Colonic mucosa (tissue), 4 donors: ENCODE results near the gene TTC28. TPM values are rescaled to one million over a fixed set of nuclear protein-coding genes. Genes with fewer than 3 reads are reported as not detected.

Source experiments
- DNase-seq: peaks from one replicate; pipeline ENCODE4 v3.0.0-alpha.2; 2020
- H3K27ac ChIP-seq: fragments of 200-600 bp; one replicate; pipeline ENCODE4 v1.8.0; 2021
- H3K27me3 ChIP-seq: fragments of 200-600 bp; one replicate; pipeline ENCODE4 v1.8.0; 2021
- H3K36me3 ChIP-seq: fragments of 200-600 bp; one replicate; pipeline ENCODE4 v1.8.0; 2021
- H3K4me1 ChIP-seq: fragments of 200-600 bp; one replicate; pipeline ENCODE4 v1.8.0; 2021; ENCODE audit warnings: mild to moderate bottlenecking
- H3K4me3 ChIP-seq: fragments of 200-600 bp; one replicate; pipeline ENCODE4 v1.8.0; 2021
- H3K9ac ChIP-seq, 2 donors: one replicate each; pipeline ENCODE4 v1.7.0; 2013; ENCODE audit warnings: control low read depth in 2 of 2, low read depth in 2 of 2, low read length in 2 of 2
- H3K9me3 ChIP-seq: fragments of 200-600 bp; one replicate; pipeline ENCODE4 v1.8.0; 2021
- intact Hi-C: fragments of 100-400 bp; cut with DNase I; formaldehyde crosslinking; loops from one replicate; pipeline ENCODE4 v1.14.1; 2022
- total RNA-seq, 2 donors: library from RNA; stranded (reverse); fragmentation: NEBNext Ultra II Directional in 1 of 2; extraction: Animal tissue kit (Norgen Biotek cat#: 25700) in 1 of 2; gene quantifications; one replicate each; pipeline ENCODE4 v1.2.1, GENCODE V29; 2021
- TF ChIP-seq, protein P1 (sequence below): fragments of 200-600 bp; IDR thresholded peaks from one replicate; pipeline ENCODE4 v1.8.0; 2022; ENCODE audit warnings: antibody characterized with exemption, mild to moderate bottlenecking
- donor health status: healthy.
- donor health status: DM: no; HTN: no; CAD: no.
- donor health status: DM: no; HTN: no; CAD: no.

The TTC28 gene
- total RNA-seq, 2 donors from 2014 or later: 6.6 to 9.2 TPM

DNA sequence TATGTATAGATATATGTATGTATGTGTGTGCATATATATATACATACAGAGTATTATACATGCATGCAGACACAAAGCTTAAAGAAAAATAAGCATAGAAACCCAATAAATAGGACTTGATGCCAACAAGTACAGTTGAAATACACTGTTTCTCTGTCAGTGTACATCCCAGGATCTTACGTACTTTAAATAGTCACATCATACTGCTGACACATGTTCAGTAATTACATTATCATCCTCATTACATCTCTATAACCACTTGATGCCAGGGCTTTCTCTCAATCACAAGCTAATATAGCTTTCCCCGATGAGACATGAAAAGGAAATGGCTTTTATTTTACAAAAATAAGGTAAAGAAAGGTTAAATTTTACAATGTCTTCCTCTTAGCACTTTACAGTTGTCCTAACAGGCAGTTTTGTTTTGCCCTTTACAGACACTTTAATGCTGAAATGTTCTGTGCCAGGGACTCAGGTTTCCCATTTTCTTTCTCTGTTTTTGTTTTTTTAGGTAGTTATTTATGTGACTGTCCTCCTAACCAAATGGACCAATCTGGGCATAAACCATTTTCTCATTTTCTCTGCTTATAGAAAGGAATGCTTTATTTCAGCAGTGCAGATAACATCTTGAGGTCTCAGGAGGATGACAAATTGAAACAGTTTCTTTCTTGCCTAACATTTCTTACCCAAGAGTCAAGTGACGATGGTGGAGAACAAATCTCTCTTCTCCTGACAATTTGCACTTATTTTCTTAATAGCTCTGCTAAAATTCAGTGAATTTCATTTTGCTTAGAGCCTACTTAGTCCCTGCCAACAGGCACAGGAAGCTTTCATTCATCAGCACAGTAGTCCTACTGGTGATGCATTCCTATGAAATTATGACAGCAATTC lies 350.2 kb downstream of the TTC28 start:
- intact Hi-C loops: no loop called here
- no peak overlapping the region for H3K27ac ChIP-seq
- no peaks in the 10 kb centered on the region for H3K27me3 ChIP-seq
- no peaks in the 10 kb centered on the region for H3K4me1 ChIP-seq
- no peaks in the 10 kb centered on the region for H3K36me3 ChIP-seq
- no peak overlapping the region for H3K4me3 ChIP-seq
- TF ChIP-seq, protein P1, sequence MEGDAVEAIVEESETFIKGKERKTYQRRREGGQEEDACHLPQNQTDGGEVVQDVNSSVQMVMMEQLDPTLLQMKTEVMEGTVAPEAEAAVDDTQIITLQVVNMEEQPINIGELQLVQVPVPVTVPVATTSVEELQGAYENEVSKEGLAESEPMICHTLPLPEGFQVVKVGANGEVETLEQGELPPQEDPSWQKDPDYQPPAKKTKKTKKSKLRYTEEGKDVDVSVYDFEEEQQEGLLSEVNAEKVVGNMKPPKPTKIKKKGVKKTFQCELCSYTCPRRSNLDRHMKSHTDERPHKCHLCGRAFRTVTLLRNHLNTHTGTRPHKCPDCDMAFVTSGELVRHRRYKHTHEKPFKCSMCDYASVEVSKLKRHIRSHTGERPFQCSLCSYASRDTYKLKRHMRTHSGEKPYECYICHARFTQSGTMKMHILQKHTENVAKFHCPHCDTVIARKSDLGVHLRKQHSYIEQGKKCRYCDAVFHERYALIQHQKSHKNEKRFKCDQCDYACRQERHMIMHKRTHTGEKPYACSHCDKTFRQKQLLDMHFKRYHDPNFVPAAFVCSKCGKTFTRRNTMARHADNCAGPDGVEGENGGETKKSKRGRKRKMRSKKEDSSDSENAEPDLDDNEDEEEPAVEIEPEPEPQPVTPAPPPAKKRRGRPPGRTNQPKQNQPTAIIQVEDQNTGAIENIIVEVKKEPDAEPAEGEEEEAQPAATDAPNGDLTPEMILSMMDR: no peak
- H3K9ac ChIP-seq: no peak overlapping the region
- H3K9me3 ChIP-seq: no peaks in the 10 kb centered on the region
- no peak for DNase-seq

DNA sequence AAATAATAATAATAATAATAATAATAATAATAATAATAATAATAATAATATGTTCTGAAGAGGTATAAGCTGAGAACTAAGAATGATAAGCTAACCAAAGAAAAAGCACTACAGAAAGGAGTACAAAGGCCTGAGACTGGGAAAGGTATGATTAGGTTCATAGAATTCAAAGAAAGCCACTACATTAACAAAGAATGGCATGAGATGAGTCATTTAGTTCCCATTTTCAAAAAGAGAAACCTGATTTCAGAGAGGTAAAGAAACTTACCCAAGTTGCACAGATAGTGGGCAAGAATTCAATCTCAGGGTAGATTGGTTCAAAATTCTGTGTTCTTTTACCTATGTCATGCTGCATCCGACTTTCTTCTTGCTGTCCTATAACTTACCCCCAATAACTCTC lies 350.9 kb downstream of the TTC28 start:
- no peaks in the 10 kb centered on the region for H3K36me3 ChIP-seq
- no peak overlapping the region for H3K27ac ChIP-seq
- no peaks in the 10 kb centered on the region for H3K9me3 ChIP-seq
- H3K9ac ChIP-seq: no peak overlapping the region
- TF ChIP-seq, protein P1: no peak
- H3K4me3 ChIP-seq: no peak overlapping the region
- no peak for DNase-seq
- no peaks in the 10 kb centered on the region for H3K4me1 ChIP-seq
- H3K27me3 ChIP-seq: no peaks in the 10 kb centered on the region
- intact Hi-C loops: no loop called here

GRCh38 chr22:28316014-28316413 lies 363.6 kb downstream of the TTC28 start:
- Histone ChIP-seq H3K9me3 (no peaks in the 10 kb centered on the region), H3K36me3 (no peaks in the 10 kb centered on the region), H3K4me3 (no peak overlapping the region), H3K27me3 (no peaks in the 10 kb centered on the region), H3K4me1 (no peaks in the 10 kb centered on the region), H3K27ac (no peak overlapping the region), H3K9ac (no peak overlapping the region)
- no peak for DNase-seq
- TF ChIP-seq, protein P1: no peak
- intact Hi-C loops: no loop called here

- H3K27ac ChIP-seq: no peak overlapping the region
- TF ChIP-seq, protein P1: no peak
- intact Hi-C loops: no loop called here
- no peak overlapping the region for H3K9ac ChIP-seq
- H3K27me3 ChIP-seq: no peaks in the 10 kb centered on the region
- no peaks in the 10 kb centered on the region for H3K4me1 ChIP-seq
- no peaks in the 10 kb centered on the region for H3K9me3 ChIP-seq
- H3K36me3 ChIP-seq: no peaks in the 10 kb centered on the region
- no peak for DNase-seq
- no peak overlapping the region for H3K4me3 ChIP-seq
These were observed 364.7 kb downstream of the TTC28 start for GRCh38 chr22:28314959-28315358.

GRCh38 chr22:28310299-28310698 lies 369.3 kb downstream of the TTC28 start:
- TF ChIP-seq, protein P1: no peak
- no peak overlapping the region for H3K9ac ChIP-seq
- no peaks in the 10 kb centered on the region for H3K27me3 ChIP-seq
- DNase-seq: no peak
- intact Hi-C loops: no loop called here
- H3K4me3 ChIP-seq: no peak overlapping the region
- H3K36me3 ChIP-seq: no peaks in the 10 kb centered on the region
- H3K27ac ChIP-seq: no peak overlapping the region
- H3K9me3 ChIP-seq: no peaks in the 10 kb centered on the region
- H3K4me1 ChIP-seq: no peaks in the 10 kb centered on the region
